Stimulated activated memory B cell treated with anti-CD40 and anti-IgM and Interleukin-4, amounts not matched to agents 10 μg/mL and 1 μg/mL and 100 μg/mL, for 72 hours (primary cell): Measurements from ENCODE around the gene MEF2A.

Experiments
- ATAC-seq: fragments of 150-1000 bp; cut with Tn5 transposase; 2 replicates; pipeline ENCODE4 v1.10.0; 2021
- H3K27ac Mint-ChIP-seq: one replicate; pipeline ENCODE4 v1.8.0; 2022; ENCODE audit warnings: mild to moderate bottlenecking, mixed read lengths
- H3K27me3 Mint-ChIP-seq: one replicate; pipeline ENCODE4 v1.8.0; 2022; ENCODE audit warnings: mixed read lengths
- H3K36me3 Mint-ChIP-seq: one replicate; pipeline ENCODE4 v1.8.0; 2022; ENCODE audit warnings: mixed read lengths
- H3K4me1 Mint-ChIP-seq: one replicate; pipeline ENCODE4 v1.8.0; 2022; ENCODE audit warnings: mixed read lengths
- H3K4me3 Mint-ChIP-seq: one replicate; pipeline ENCODE4 v1.8.0; 2022; ENCODE audit warnings: mild to moderate bottlenecking, moderate library complexity, mixed read lengths
- H3K9me3 Mint-ChIP-seq: one replicate; pipeline ENCODE4 v1.8.0; 2022; ENCODE audit warnings: mixed read lengths

Gene MEF2A

GRCh38 chr15:99578809-99579208, 13.0 kb downstream of the MEF2A start:
- Mint-ChIP-seq H3K36me3 (peaks cover 44% of the 10 kb centered on the region), H3K4me3 (no peak overlapping the region), H3K27me3 (no peaks in the 10 kb centered on the region), H3K27ac (peak overlapping the region; percentile 27), H3K4me1 (peaks cover 85% of the 10 kb centered on the region), H3K9me3 (no peaks in the 10 kb centered on the region)
- ATAC-seq, result no peak

GRCh38 chr15:99580076-99580475, 14.3 kb downstream of the MEF2A start:
- peaks cover 6% of the 10 kb centered on the region for H3K9me3 Mint-ChIP-seq
- H3K36me3 Mint-ChIP-seq, result peaks cover 44% of the 10 kb centered on the region
- H3K27ac Mint-ChIP-seq, result peak overlapping the region; percentile 23
- H3K4me3 Mint-ChIP-seq, result no peak overlapping the region
- no peaks in the 10 kb centered on the region for H3K27me3 Mint-ChIP-seq
- H3K4me1 Mint-ChIP-seq, result peaks cover 81% of the 10 kb centered on the region
- no peak for ATAC-seq

GRCh38 chr15:99582508-99582960, 16.8 kb downstream of the MEF2A start:
- ATAC-seq, result no peak
- H3K9me3 Mint-ChIP-seq, result peaks cover 7% of the 10 kb centered on the region
- H3K4me3 Mint-ChIP-seq, result no peak overlapping the region
- peak overlapping the region; percentile 0 for H3K27ac Mint-ChIP-seq
- H3K36me3 Mint-ChIP-seq, result peaks cover 50% of the 10 kb centered on the region
- H3K27me3 Mint-ChIP-seq, result no peaks in the 10 kb centered on the region
- H3K4me1 Mint-ChIP-seq, result peaks cover 68% of the 10 kb centered on the region

DNA sequence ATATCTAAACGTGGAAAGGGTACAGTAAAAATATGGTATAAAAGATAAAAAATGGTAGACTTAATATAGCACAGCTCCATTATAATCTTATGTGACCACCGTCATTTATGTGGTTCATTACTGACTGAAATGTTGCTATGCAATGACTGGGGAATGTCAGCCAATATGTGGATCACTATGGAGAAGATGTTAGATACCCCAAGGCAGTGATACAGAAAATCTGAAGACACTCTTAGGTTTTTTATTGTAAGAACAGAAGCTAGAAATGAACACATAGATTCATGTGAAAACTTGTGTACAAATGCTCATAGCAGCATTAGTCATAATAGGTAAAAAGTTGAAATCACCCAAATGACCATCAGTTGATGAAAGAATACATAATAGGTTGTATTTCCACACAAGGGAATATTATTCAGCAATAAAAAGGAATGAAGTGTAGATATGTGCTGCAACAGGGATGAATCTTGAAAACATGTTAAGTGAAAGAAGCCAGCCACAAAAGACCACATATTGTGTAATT, 18.4 kb downstream of the MEF2A start:
- no peak overlapping the region for H3K4me3 Mint-ChIP-seq
- no peak for ATAC-seq
- H3K4me1 Mint-ChIP-seq, result peaks cover 68% of the 10 kb centered on the region
- peaks cover 57% of the 10 kb centered on the region for H3K36me3 Mint-ChIP-seq
- no peak overlapping the region for H3K27ac Mint-ChIP-seq
- no peaks in the 10 kb centered on the region for H3K27me3 Mint-ChIP-seq
- H3K9me3 Mint-ChIP-seq, result peaks cover 7% of the 10 kb centered on the region

DNA sequence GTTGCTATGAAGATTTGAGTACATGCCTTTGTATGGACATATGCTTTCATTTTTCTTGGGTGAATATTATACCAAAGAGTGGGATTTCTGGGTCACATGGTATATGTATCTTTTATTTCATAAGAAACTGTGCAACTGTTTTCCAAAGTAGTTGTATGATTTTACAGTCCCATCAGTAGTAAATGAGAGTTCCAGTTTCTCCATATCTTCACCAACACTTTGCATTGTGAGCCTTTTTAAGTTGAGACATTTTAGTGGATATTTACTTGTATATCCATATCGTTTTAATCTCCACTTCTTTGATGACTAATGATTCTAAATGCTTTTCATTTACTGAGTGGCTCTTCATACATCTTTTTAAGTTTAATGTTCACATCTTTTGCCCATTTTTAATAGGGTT, 20.3 kb downstream of the MEF2A start:
- Mint-ChIP-seq H3K27ac (no peak overlapping the region), H3K4me3 (no peak overlapping the region), H3K4me1 (peaks cover 68% of the 10 kb centered on the region), H3K36me3 (peaks cover 60% of the 10 kb centered on the region), H3K9me3 (peaks cover 7% of the 10 kb centered on the region), H3K27me3 (no peaks in the 10 kb centered on the region)
- no peak for ATAC-seq

DNA sequence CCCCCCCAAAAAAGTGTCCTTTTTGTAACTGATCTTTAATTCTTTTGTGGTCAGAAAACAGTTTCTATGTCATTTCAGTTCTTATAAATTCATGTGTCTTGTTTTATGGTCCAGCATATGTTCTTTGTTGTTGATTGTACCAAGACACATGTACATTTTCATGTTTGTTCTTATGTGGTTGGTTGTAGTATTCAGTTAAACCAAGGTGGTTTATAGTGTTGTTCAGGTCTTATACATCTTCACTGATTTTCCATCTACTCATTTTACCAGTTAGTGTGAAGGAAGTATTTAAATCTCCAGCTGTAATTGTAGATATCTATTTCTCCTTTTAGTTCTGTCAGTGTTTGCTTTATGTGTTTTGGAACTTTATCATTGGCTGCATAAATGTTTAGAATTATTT, 24.0 kb downstream of the MEF2A start:
- Mint-ChIP-seq H3K27ac (no peak overlapping the region), H3K27me3 (no peaks in the 10 kb centered on the region), H3K36me3 (peaks cover 69% of the 10 kb centered on the region), H3K9me3 (peaks cover 3% of the 10 kb centered on the region), H3K4me1 (peaks cover 66% of the 10 kb centered on the region), H3K4me3 (no peak overlapping the region)
- no peak for ATAC-seq

DNA sequence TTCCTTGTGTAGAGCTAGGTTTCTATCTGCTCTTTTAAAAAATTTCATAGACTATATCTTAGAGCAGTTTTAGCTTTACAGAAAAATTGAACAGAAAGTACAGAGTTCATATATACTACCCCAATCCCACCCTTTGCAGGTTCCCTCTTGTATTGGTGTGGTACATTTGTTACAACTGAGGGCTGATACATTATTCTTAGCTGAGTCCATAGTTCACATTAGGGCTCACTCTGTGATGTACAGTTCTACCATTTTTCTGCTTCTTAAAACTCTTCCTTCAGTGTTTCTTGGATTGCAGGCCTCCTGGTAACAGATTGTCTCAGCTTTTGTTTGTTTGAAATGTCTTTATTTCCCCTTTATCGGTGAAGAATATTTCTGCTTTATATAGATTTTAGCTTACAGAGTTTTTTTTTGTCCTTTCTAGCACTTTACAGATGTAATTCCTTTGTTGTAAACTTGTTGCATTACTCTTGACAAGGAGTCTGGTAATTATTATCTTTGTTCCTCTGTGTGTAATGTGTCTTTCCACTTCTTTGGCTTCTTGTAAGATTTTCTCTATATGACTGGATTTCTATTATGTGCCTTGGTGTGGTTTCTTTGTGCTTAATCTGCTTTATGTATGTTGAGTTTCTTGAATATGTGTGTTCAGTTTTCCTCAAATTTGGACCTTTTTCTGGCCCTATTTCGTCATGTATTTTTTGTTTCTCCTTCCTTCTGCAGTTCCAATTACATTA, 25.3 kb downstream of the MEF2A start:
- H3K4me3 Mint-ChIP-seq, result peak overlapping the region; percentile 7
- ATAC-seq, result no peak
- H3K9me3 Mint-ChIP-seq, result peaks cover 3% of the 10 kb centered on the region
- peaks cover 67% of the 10 kb centered on the region for H3K36me3 Mint-ChIP-seq
- H3K4me1 Mint-ChIP-seq, result peaks cover 78% of the 10 kb centered on the region
- H3K27me3 Mint-ChIP-seq, result no peaks in the 10 kb centered on the region
- H3K27ac Mint-ChIP-seq, result peak overlapping the region; percentile 50

GRCh38 chr15:99592145-99592791, 26.5 kb downstream of the MEF2A start:
- Mint-ChIP-seq H3K36me3 (peaks cover 67% of the 10 kb centered on the region), H3K4me1 (peaks cover 78% of the 10 kb centered on the region), H3K4me3 (no peak overlapping the region), H3K27ac (peak overlapping the region; percentile 30), H3K27me3 (no peaks in the 10 kb centered on the region), H3K9me3 (peaks cover 3% of the 10 kb centered on the region)
- ATAC-seq, result no peak

- Mint-ChIP-seq H3K9me3 (peaks cover 6% of the 10 kb centered on the region), H3K27me3 (no peaks in the 10 kb centered on the region), H3K4me3 (no peak overlapping the region), H3K4me1 (peaks cover 76% of the 10 kb centered on the region), H3K27ac (no peak overlapping the region), H3K36me3 (peaks cover 68% of the 10 kb centered on the region)
- no peak for ATAC-seq
These were observed 27.3 kb downstream of the MEF2A start for GRCh38 chr15:99593070-99593469.

DNA sequence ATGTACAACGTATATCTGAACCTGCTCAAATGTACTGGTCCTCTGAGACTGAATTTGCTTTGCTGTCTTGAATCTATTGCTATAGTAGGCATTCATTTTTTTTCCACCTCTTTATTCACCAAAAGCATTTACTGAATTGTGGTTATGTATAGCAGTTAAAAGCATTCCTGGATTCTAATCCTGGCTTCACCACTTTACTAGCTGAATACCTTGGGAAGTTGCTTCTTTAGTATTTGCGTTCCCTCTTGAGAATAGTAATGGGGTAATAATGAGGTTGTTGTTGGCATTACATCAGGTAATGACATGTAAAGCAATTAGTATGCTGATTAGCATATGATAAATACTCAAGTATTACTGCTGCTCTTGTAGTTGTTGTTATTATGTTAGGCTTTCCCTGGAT, 29.1 kb downstream of the MEF2A start:
- Mint-ChIP-seq H3K27ac (no peak overlapping the region), H3K27me3 (no peaks in the 10 kb centered on the region), H3K9me3 (peaks cover 6% of the 10 kb centered on the region), H3K36me3 (peaks cover 68% of the 10 kb centered on the region), H3K4me3 (no peak overlapping the region), H3K4me1 (peaks cover 66% of the 10 kb centered on the region)
- ATAC-seq, result no peak

GRCh38 chr15:99598296-99598695, 32.5 kb downstream of the MEF2A start:
- H3K36me3 Mint-ChIP-seq, result peaks cover 82% of the 10 kb centered on the region
- no peaks in the 10 kb centered on the region for H3K27me3 Mint-ChIP-seq
- H3K27ac Mint-ChIP-seq, result no peak overlapping the region
- ATAC-seq, result no peak
- no peak overlapping the region for H3K4me3 Mint-ChIP-seq
- peaks cover 62% of the 10 kb centered on the region for H3K4me1 Mint-ChIP-seq
- H3K9me3 Mint-ChIP-seq, result peaks cover 13% of the 10 kb centered on the region

- no peak for ATAC-seq
- no peaks in the 10 kb centered on the region for H3K27me3 Mint-ChIP-seq
- H3K36me3 Mint-ChIP-seq, result peaks cover 86% of the 10 kb centered on the region
- H3K27ac Mint-ChIP-seq, result peak overlapping the region; percentile 76
- no peak overlapping the region for H3K4me3 Mint-ChIP-seq
- H3K9me3 Mint-ChIP-seq, result peaks cover 7% of the 10 kb centered on the region
- peaks cover 84% of the 10 kb centered on the region for H3K4me1 Mint-ChIP-seq
These were observed 38.0 kb downstream of the MEF2A start for GRCh38 chr15:99603828-99604227.

GRCh38 chr15:99604865-99605264, 39.1 kb downstream of the MEF2A start:
- peaks cover 7% of the 10 kb centered on the region for H3K9me3 Mint-ChIP-seq
- no peak overlapping the region for H3K4me3 Mint-ChIP-seq
- ATAC-seq, result no peak
- peak overlapping the region; percentile 76 for H3K27ac Mint-ChIP-seq
- H3K27me3 Mint-ChIP-seq, result no peaks in the 10 kb centered on the region
- H3K36me3 Mint-ChIP-seq, result peaks cover 78% of the 10 kb centered on the region
- peaks cover 84% of the 10 kb centered on the region for H3K4me1 Mint-ChIP-seq

- ATAC-seq, result no peak
- Mint-ChIP-seq H3K27me3 (no peaks in the 10 kb centered on the region), H3K27ac (peak overlapping the region; percentile 76), H3K4me3 (peak overlapping the region; percentile 40), H3K4me1 (peaks cover 77% of the 10 kb centered on the region), H3K36me3 (peaks cover 72% of the 10 kb centered on the region), H3K9me3 (peaks cover 2% of the 10 kb centered on the region)
These were observed 39.7 kb downstream of the MEF2A start for GRCh38 chr15:99605490-99605931.

GRCh38 chr15:99605990-99606389, 40.2 kb downstream of the MEF2A start:
- peaks cover 2% of the 10 kb centered on the region for H3K9me3 Mint-ChIP-seq
- ATAC-seq, result no peak
- H3K27me3 Mint-ChIP-seq, result no peaks in the 10 kb centered on the region
- H3K4me3 Mint-ChIP-seq, result peak overlapping the region; percentile 40
- H3K4me1 Mint-ChIP-seq, result peaks cover 78% of the 10 kb centered on the region
- peaks cover 67% of the 10 kb centered on the region for H3K36me3 Mint-ChIP-seq
- H3K27ac Mint-ChIP-seq, result peak overlapping the region; percentile 76

DNA sequence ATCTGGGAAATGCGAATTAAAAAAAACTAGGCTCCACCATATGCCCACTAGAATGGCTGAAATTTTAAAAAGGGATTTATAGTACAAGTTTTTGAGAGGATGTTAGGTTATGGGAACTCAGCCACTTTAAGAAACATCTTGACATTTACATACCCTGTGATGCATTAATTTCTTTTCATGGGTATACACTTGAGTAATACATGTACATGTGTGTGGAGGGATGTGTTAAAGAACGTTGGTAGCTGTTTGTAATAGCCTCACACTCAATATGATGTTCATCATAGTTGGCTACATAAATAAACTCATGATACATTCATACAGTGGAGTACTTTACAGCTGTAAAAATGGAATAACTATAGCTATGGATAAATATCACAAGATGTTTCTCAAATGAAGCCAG, 40.9 kb downstream of the MEF2A start:
- Mint-ChIP-seq H3K4me3 (no peak overlapping the region), H3K27ac (peak overlapping the region; percentile 76)
- ATAC-seq, result peak; percentile 73

More for the DNA sequence above, 40.9 kb downstream of the MEF2A start:
- H3K9me3 Mint-ChIP-seq, result peaks cover under 1% of the 10 kb centered on the region
- no peaks in the 10 kb centered on the region for H3K27me3 Mint-ChIP-seq
- H3K4me1 Mint-ChIP-seq, result peaks cover 79% of the 10 kb centered on the region
- H3K36me3 Mint-ChIP-seq, result peaks cover 62% of the 10 kb centered on the region
